ENCODE measurements around the gene RNF111.
"Not testable (repeated sequence)": the region's sequence is repeated elsewhere in the genome, so short reads cannot be mapped to it uniquely, and the experiment has no call there.

RNF111 gene

DNA sequence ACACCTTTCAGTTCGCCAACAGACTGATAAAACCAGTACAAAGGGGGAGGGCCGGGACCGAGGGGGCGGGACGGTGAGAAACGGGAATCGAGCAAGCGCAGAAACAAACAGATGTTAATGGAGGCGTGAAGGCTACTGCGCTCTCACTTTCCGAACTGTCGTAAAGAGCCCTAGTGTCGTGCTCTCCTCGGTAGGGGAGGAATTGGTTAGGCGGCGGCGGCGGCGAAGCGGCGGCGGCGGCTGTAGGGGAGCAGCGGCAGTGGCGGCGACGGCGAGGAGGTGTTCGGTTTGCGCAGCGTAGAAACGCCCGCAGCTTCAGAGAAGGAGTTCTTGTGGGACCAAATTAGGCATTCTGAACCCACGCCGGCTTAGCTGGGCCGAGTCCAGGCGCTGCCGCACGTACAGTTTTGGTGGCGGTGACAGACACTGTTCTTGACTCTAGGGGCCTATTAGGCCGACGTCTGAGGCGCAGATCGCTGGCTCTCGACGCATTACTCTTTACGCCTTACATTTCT lies at the start of gene RNF111:
Gene RNF111 (plus strand): TSS at position 173 of the 515 bp plus-strand sequence. CDS start 43,160 bp downstream, outside the sequence.
- DNase-seq, result peak; percentile 77 to 90 (median 88)

DNA sequence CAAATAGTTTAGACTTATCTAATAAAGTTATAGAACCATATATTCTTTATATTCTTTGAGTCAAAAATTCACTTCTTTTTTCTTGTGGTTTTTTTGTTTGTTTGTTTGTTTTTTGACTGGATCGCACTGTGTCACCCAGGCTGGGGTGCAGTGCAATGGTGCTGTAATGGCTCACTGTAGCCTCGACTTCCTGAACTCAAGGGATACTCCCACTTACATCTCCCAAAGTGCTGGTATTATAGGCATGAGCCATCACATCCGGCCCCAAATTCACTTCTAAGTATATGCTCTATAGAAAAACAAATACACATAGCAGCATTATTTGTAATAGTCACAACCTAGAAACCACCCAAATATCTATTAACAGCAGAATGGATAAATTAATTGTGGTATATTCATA lies 40.3 kb upstream of the RNF111 start:
- DNase-seq, result no peak

DNA sequence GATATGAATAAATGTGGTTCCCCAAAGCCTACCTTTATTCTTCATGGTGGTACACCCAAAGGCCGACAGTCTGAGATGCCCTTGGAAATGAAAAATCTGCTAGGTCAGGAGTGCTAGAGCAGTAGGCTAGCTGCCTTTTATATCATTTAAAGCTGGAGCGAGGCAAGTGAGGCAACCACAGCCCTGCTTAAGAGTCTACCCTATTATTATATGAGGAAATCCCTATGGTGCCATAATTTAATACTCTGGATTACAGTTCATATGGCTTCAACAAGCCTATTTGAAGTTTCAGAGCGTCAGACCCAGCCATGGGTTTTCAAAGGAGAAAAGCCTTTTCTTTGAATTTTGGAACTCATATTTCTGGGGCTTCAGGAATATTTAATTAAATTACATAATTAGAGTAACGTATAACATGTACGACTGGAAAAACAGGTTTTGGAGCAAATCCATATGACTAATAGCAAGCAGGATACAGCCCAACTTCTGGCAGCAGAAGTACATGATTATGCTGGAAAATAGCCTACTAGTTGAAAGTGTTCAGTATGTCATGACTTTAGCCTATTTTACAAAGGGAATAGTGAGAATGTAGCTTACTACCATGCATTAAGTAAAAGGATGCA lies 36.0 kb upstream of the RNF111 start:
- no peak for DNase-seq

DNA sequence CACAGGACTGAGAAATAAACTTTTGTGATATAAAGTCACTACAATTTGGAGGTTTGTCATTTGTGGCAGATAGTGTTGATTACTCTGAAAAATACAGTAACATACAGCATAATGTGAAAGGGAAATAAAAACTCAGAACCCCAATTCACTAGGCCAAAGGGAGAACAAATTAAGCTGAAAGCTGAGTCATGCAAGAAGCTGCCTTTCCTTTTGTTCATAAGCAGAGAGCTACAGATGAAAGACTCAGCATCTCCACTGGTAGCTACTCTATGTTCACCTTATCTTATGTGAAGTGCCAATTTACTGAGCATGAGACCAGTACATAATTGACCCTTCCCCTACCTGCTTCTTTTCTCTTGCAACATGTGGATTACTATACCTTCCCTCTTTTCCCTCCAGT lies 34.7 kb upstream of the RNF111 start:
- DNase-seq, result no peak

DNA sequence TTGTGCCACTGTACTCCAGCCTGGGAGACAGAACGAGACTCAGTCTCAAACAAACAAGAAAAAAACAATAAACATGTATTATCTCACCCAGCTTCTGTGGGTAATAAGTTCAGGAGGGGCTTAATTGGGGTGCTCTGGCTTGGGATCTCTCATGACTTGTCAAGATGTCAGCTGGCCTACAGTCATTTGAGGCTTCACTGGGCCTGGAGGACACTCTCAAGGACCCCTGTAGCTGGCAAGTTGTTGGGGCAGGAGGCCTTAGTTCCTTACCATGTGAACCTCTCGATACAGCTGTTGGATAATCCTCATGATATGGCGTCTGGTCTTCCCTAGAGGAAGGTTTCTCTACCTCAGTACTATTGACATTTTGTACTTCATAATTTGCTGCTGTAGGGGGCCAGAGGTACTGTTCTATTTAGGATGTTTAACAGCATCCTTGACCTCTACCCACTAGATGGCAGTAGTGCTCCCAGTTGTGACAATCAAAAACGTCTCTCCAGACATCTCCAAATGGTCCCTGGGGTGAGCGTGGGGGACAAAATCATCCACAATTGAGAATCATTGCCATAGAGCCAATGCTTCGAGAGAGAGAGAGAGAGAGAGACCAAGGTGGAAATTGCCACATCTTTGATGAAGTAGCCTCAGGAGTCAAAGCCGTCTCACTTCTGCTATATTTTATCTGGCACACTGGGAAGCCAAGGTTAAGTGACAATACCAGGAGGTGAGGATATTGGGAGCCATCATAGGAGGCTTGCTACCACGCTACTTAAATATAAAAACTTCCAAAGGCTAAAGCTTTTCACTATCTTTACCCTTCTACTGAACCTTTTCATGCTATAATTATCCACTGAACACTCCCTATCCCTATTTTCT lies 30.1 kb upstream of the RNF111 start:
- peak; percentile 8 to 73 (median 38) for DNase-seq

DNA sequence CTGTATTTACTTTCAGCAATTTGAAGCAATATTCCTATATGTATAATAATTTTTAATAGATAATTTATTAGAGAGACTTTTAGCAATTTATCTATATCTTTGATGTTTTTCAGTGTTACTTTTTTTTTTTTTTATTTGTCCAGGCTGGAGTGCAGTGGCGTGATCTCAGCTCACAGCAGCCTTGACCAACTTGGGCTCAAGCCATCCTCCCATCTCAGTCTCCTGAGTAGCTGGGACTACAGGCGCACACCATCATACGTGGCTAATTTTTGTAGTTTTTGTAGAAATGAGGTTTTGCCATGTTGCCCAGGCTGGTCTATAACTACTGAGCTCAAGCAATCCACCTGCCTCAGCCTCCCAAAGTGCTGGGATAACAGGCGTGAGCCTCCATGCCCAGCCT lies 28.7 kb upstream of the RNF111 start:
- no peak for DNase-seq

DNA sequence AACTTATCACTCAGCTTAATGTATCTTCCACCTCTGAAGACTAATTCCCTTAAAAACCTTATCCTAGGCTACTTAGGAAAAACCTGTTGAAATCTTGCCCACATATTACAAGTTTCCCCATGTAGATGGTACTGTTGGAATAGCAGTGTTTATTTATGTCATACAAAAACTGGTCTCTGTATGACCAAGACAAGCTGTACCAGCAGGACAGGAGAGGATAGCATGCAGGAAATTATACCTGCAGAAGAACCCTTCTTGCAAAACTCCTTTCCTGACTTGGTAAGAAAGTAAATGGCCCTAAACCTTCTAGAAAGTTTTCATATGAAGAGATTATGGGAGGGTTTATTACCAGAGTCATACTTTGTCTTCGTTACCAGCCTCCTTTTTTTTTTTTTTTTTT lies 25.3 kb upstream of the RNF111 start:
- DNase-seq, result no peak

DNA sequence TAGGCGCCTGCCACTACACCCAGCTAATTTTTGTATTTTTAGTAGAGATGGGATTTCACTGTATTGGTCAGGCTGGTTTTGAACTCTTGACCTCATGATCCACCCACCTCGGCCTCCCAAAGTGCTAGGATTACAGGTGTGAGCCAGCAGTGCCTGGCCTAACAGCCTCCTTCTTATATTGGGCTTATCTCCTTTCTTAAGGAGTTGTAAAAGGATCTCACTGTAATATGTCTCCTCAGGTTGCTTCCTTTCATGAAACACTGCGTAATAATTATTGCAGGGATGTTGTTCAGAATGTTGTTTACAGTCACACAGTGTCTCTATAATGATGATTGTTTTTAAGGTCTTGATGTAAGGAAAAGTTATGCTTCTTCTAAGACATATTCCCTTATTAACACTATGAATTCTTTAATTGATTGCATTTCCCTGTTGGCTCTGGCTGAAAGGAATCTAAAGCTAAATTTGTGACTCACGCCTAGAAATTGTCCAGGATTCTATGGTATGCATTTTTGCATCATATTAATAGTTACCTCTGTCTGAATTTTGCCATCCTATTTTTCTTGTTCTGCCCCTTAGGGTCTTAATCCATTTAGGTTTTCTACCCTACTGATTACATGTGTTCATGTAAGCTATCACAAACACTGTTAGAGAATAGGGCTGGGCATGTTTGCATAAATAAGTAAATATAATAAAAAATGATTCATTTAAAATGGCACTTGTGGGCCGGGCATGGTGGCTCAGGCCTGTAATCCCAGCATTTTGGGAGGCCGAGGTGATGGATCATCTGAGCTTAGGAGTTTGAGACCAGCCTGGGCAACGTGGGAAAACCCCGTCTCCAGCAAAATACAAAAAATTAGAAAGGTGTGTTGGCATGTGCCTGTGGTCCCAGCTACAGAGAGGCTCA lies 24.5 kb upstream of the RNF111 start:
- DNase-seq, result no peak

DNA sequence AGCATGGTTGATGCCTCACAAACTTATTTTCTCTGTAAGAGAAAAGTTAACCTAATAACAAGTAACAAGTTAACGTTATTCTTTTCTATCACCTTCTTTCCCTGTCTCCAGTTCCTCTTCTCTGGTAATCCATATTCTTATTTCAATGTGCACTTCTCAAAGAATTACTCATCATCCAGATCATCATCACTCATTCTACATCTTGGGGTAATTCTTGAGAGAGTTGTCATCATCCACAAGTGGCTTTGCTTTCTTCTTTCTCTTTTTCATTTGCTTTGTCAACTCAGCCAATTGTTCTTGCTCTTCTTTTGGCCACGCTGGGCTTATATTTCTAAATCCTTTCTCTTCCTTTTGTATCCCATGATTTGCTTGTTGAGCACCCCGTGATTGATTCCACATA lies 20.8 kb upstream of the RNF111 start:
- DNase-seq, result no peak

DNA sequence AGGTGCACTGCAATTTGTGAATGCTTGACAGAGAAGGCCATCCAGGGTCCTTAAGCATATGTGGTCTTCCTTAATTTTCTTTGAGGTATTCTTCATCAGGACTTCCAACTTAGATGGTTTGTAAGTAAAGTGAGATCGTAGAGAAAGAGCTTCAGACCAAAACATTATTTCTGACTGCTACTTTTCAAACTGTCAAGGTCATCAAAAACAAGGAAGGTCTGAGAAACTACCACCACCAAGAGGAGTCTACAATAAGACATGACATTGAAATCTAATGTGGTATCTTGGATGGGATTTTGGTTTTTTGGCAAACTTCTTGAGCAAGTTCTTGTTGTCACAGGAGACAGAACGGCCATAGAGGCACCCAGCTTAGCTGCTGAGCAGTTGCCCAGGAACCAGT lies 20.0 kb upstream of the RNF111 start:
- no peak for DNase-seq

DNA sequence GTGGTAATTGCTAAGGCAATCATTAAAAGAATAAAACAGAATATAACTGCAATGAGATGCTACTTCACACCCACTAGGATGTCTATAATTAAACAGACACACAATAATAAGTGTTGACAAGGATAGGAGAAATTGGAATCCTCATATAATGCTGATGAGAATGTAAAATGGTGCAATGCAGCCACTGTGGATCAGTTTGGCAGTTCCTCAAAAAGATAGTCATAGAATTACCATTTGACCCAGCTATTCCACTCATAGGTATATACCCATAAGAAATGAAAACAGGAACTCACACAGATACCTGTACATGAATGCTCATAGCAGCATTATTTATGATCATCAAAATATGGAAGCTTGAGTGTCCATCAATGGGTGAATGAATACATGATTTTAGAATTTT lies 9.6 kb upstream of the RNF111 start:
- no peak for DNase-seq

DNA sequence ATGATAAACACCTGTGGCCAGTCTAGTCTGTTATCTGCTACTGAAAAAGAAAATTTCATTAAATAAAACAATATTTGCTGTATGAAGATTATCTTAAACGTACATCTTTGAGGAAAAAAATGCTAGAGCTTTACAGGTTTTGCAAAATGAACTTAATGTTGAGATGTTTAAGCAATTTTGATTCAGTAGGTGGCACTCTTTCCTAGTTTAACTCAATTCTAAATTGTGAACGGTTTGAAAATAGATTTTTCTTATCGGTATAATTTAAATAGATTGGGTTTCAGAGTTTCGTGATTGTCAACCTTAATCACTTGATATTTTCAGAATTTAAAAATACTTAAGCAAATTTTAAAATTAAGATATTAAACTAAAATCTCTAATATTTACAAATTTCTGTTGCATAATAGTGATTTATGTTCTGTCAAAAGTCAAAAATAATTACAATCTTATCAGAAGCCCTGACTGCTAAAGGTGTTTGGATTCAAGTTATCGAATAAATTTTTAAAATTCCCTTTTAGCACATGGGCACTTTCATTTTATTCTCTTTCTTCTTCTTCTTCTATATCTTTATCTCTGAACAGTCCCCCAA lies 7.0 kb upstream of the RNF111 start:
- DNase-seq, result peak in 3 of 6 experiments; percentile 13 to 54 (median 35)

DNA sequence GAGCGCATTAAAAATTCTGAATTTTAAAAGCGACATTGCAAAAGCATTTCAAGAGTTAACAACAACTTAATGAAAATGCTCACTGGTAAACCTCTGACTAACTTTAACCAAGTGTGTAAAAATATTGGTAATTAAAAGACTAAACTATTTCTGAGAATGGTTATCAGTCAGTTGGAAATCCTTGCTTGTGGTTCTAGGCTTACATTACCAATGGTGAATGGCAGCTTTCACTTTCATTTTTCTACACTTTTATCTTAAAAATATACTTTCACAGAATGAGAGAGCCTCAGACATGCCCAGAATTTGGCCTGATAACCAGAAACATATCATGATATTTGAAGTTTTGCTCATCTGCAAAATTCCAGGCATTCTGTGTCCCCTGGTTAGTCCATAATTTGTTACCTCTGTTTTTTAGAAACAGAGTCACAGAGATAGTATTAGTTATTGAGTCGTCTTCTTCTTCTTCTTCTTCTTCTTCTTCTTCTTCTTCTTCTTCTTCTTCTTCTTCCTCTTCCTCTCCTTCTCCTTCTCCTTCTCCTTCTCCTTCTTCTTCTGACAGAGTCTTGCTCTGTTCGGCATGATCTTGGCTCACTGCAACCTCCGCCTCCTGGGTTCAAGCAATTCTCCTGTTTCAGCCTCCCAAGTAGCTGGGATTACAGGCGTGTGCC lies 5.5 kb upstream of the RNF111 start:
- peak in 2 of 6 experiments; percentile 17 to 28 for DNase-seq

DNA sequence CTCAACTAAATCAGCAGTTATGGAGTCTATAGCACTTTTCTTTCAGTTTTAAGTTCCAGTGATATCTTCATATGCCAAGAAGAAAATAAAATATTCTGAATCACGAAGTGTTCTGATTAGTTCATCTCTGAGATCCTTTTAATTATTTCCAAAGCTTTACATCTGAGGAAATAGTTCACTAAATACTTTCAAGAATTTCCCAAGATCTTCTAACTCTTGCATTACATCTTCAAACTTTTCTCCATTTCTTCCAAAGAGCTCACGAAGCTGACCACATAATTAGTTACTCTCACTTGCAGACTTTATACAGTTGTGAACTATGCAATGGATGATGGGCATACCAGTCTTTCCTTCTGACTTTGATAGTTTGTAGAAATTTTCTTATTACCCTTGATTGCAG lies 4.2 kb upstream of the RNF111 start:
- DNase-seq, result no peak

DNA sequence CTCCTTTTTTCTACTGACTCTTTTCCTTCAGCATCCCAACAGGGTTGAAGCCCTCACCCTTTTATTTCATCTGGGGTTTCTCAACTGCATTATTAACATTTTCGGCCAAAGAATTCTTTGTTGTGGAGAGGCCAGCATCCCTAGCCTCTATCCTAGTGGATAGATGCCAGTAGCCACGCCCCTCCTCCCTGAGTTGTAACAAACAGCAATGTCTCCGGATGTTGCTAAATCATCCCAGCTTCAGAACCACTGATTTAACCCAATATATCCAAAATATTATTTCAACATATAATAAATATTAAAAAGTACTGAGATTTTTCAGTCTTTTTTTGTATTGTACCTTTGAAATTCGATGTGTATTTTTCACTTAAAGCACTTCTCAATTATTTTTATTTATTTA lies 2.0 kb upstream of the RNF111 start:
- DNase-seq, result no peak

DNA sequence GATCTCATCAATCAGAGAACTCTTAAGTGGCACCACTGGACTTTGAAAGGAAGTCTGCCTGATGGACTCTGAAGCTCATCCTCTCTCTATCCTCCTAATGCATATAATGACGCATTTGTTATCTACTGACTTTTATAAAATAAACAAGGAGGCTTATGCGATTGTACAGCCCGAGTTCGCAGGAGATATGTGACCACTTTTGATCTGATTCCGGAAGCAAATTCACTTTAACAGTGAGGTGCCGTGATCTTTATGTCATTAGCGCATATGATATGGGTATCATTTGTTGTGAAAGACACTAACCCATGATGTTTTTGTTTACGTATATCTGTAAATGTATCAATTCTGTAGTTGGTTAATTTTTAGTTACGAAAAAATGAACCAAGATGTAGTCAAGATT lies 427 bp upstream of the RNF111 start:
- DNase-seq, result no peak

DNA sequence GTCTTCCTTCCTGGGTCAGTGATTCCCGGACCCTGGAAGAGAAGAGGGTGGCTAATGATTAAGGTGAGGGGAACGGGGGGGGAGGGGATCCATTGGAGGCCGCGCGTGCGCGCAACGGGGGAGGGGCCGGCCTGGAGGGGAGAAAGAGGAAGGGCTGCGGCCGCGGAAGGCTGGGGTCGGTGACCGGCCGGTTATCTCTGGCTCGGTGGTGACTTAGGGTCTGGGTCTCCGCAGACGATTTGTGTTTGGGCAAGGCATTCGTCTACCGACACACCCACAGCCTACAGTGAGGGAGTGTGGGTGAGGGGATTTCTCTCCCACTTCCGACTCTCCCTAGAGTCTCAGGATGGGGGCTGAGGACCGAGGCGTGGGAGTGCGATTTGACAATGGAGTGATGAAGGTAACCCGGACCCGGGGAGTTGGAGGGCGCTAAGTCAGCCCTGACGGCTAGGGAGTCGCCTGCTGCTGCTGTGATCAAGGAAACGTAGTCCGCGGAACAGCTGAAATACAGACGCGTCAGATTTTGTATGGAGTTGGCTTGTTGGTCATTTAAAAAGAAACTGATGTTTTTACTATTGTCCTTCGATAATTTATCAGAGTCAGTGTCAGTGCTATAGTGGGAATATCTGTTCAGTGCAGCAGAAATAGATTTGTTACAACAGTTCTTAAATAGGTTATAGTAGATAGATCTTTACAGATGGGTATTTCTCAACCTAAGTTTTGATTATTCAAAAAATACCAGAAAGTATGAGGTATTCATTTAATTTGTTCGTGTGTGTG lies 733 bp downstream of the RNF111 start:
- peak; percentile 43 to 58 (median 47) for DNase-seq

DNA sequence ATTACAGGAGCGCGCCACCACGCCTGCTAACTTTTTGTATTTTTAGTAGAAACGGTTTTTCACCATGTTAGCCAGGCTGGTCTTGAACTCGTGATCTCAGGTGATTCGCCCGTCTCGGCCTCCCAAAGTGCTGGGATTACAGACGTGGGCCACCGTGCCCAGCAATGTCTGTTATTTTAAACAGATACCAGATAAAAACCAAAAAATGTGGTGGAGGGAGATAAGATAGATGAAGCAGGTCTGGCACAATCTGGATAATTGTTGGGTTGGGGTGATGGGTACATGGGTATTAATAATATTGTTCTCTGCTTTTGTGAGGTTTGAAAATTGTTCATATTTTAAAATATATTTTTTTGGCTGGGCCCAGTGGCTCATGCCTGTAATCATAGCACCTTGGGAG lies 4.7 kb downstream of the RNF111 start:
- DNase-seq, result no peak

DNA sequence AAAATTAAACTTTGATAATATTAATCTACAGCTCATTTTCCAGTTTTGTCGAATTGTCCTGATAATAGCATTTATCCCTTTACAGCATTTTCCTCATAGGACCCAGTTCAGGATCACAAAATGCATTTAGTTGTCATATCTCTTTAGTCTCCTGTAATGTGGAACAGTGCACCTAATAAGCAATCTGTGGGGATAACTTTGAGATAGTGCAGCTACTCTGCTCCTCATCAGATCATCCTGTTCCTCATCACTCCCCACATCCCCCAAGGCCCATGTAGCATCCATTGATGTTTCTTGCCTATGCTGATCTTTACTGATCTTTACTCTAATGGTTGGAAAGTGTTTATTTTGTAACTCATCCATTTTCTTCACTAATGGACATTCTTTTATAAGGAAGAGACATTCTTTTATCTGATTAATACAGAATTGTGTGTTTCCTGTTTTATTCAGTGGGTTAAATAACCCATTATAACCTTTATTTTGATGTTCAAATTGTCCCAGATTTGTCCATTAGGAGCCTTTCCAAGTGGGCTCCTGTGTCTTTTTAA lies 7.5 kb downstream of the RNF111 start:
- DNase-seq, result no peak

DNA sequence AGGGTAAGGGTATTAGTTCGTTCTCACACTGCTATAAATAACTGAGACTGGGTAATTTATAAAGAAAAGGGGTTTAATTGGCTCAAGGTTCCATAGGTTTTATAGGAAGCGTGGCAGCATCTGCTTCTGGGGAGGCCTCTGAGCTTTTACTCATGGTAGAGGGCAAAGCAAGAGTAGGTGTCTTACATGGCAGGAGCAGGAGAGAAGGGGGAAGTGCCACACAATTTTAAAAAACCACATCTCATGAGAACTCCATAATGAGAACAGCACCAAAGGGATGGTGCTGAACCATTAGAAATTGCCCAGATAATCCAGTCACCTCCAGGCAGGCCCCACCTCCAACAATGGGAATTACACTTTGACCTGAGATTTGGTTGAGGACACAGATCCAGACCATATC lies 12.2 kb downstream of the RNF111 start:
- DNase-seq, result no peak

DNA sequence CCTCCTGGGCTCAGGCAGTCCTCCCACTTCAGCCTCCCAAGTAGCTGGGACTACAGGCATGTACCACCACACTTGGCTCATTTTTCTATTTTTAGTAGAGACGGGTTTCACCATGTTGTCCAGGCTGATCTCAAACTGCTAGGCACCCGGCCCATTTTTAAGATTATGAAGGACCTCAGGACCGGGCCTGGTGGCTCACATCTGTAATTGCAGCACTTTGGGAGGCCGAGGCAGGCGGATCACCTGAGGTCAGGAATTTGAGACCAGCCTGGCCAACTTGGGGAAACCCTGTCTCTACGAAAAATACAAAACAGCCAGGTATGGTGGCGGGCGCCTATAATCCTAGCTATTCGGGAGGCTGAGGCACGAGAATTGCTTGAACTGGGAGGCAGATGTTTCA lies 12.8 kb downstream of the RNF111 start:
- DNase-seq, result not testable (repeated sequence)
